ENCODE measurements around the gene CACNG8.

- TF ChIP-seq POLR2AphosphoS5 (IDR thresholded peaks at IDR 0.05; ENCODE audit: low read depth, low read length) (no peak), REST (IDR thresholded peaks at IDR 0.05; ENCODE audit: insufficient read depth in 1 of 2, low read depth in 2 of 2, low read length in 2 of 2) (no peak)
Measured at GRCh38 chr19:53993448-53993847, 30.7 kb downstream of the CACNG8 start.
